WTC11 (cell line): ENCODE results near the gene ICOS. TPM values are rescaled to one million over a fixed set of nuclear protein-coding genes. Genes with fewer than 3 reads are reported as not detected.

Experiments used
- ATAC-seq: fragments of 200-7000 bp; cut with Tn5 transposase; 2 replicates; pipeline ENCODE4 v1.10.0; 2021; ENCODE audit warnings: mild to moderate bottlenecking, moderate library complexity
- CTCF ChIA-PET: fragments of 300-600 bp; sonication (Branson Sonifier 250); formaldehyde crosslinking; loops from one replicate; lab custom pipeline; 2021; ENCODE audit warnings: antibody characterized with exemption; lab: Charles Lee
- POLR2A ChIA-PET: fragments of 350-600 bp; sonication (Branson Sonifier 250); formaldehyde crosslinking; loops from one replicate; lab custom pipeline; 2021; ENCODE audit warnings: antibody characterized with exemption; lab: Charles Lee
- DNase-seq: peaks from one replicate; pipeline ENCODE4 v3.0.0; 2021; ENCODE audit warnings: low spot score
- H3K27ac Mint-ChIP-seq: 2 replicates; pipeline ENCODE4 v1.8.0; 2021; ENCODE audit warnings: mixed read lengths
- H3K27me3 Mint-ChIP-seq: 2 replicates; pipeline ENCODE4 v1.8.0; 2021; ENCODE audit warnings: low read depth, mild to moderate bottlenecking, moderate library complexity, mixed read lengths
- H3K36me3 Mint-ChIP-seq: 2 replicates; pipeline ENCODE4 v1.8.0; 2021; ENCODE audit warnings: mixed read lengths
- H3K4me1 Mint-ChIP-seq: 2 replicates; pipeline ENCODE4 v1.8.0; 2022; ENCODE audit warnings: mixed read lengths
- H3K4me3 Mint-ChIP-seq: 2 replicates; pipeline ENCODE4 v1.8.0; 2021; ENCODE audit warnings: mild to moderate bottlenecking, moderate library complexity, mixed read lengths
- H3K9me3 Mint-ChIP-seq: 2 replicates; pipeline ENCODE4 v1.8.0; 2021; ENCODE audit warnings: mixed read lengths
- ARID4B ChIP-seq: sonication (generic); formaldehyde crosslinking; IDR thresholded peaks from 2 replicates; pipeline ENCODE4 v1.8.0; 2023; ENCODE audit warnings: missing genetic modification reagents, mild to moderate bottlenecking, borderline replicate concordance
- ATF1 ChIP-seq: sonication (generic); formaldehyde crosslinking; IDR thresholded peaks from 2 replicates; pipeline ENCODE4 v1.8.1; 2023; ENCODE audit warnings: mild to moderate bottlenecking, moderate library complexity, missing genetic modification reagents
- E2F1 ChIP-seq: sonication (generic); formaldehyde crosslinking; IDR thresholded peaks from 2 replicates; pipeline ENCODE4 v1.8.0; 2022; ENCODE audit warnings: mild to moderate bottlenecking, missing genetic modification reagents
- E2F5 ChIP-seq: sonication (generic); formaldehyde crosslinking; IDR thresholded peaks from 2 replicates; pipeline ENCODE4 v1.8.1; 2022; ENCODE audit warnings: mild to moderate bottlenecking, moderate library complexity, missing genetic modification reagents
- ETV6 ChIP-seq: sonication (generic); formaldehyde crosslinking; IDR thresholded peaks from 2 replicates; pipeline ENCODE4 v1.8.1; 2022; ENCODE audit warnings: mild to moderate bottlenecking, missing genetic modification reagents
- HMGA2 ChIP-seq: fragments of 250-450 bp; sonication (Bioruptor Pico); IDR thresholded peaks from 2 replicates; pipeline ENCODE4 v1.4.0; 2021; ENCODE audit warnings: mild to moderate bottlenecking, moderate library complexity
- IRF1 ChIP-seq: sonication (generic); formaldehyde crosslinking; IDR thresholded peaks from 2 replicates; pipeline ENCODE4 v1.8.0; 2023; ENCODE audit warnings: missing genetic modification reagents
- KAT7 ChIP-seq: sonication (generic); formaldehyde crosslinking; IDR thresholded peaks from 2 replicates; pipeline ENCODE4 v1.8.1; 2023; ENCODE audit warnings: missing genetic modification reagents, mild to moderate bottlenecking, borderline replicate concordance
- MYBL2 ChIP-seq: sonication (generic); formaldehyde crosslinking; IDR thresholded peaks from 2 replicates; pipeline ENCODE4 v1.8.1; 2023; ENCODE audit warnings: mild to moderate bottlenecking, moderate library complexity, missing genetic modification reagents
- PREB ChIP-seq: sonication (generic); formaldehyde crosslinking; IDR thresholded peaks from 2 replicates; pipeline ENCODE4 v1.8.1; 2022; ENCODE audit warnings: mild to moderate bottlenecking, missing genetic modification reagents, moderate library complexity, borderline replicate concordance
- RORB ChIP-seq: fragments of 250-450 bp; sonication (Bioruptor Pico); IDR thresholded peaks from 2 replicates; pipeline ENCODE4 v1.9.0; 2021; ENCODE audit warnings: mild to moderate bottlenecking
- SMAD4 ChIP-seq: sonication (generic); formaldehyde crosslinking; IDR thresholded peaks from 2 replicates; pipeline ENCODE4 v1.8.0; 2022; ENCODE audit warnings: mild to moderate bottlenecking, missing genetic modification reagents
- SOX15 ChIP-seq: fragments of 250-450 bp; sonication (Bioruptor Pico); IDR thresholded peaks from 2 replicates; pipeline ENCODE4 v1.9.0; 2021; ENCODE audit warnings: mild to moderate bottlenecking
- STAT6 ChIP-seq: sonication (generic); formaldehyde crosslinking; conservative IDR thresholded peaks from 2 replicates; pipeline ENCODE4 v1.8.1; 2023; ENCODE audit warnings: mild to moderate bottlenecking, low read depth, missing genetic modification reagents, moderate library complexity
- USF2 ChIP-seq: sonication (generic); formaldehyde crosslinking; IDR thresholded peaks from 2 replicates; pipeline ENCODE4 v1.8.1; 2023; ENCODE audit warnings: mild to moderate bottlenecking, missing genetic modification reagents, moderate library complexity
- ZNF121 ChIP-seq: sonication (generic); formaldehyde crosslinking; IDR thresholded peaks from 2 replicates; pipeline ENCODE4 v1.8.0; 2023; ENCODE audit warnings: missing genetic modification reagents
- ZNF281 ChIP-seq: sonication (generic); formaldehyde crosslinking; IDR thresholded peaks from 2 replicates; pipeline ENCODE4 v1.8.0; 2023; ENCODE audit warnings: mild to moderate bottlenecking, missing genetic modification reagents
- ZNF423 ChIP-seq: fragments of 250-450 bp; sonication (Bioruptor Pico); IDR thresholded peaks from 2 replicates; pipeline ENCODE4 v2.1.2; 2022; ENCODE audit warnings: mild to moderate bottlenecking, moderate library complexity
- ZNF512 ChIP-seq: sonication (generic); formaldehyde crosslinking; IDR thresholded peaks from 2 replicates; pipeline ENCODE4 v1.8.1; 2022; ENCODE audit warnings: missing genetic modification reagents, borderline replicate concordance
- total RNA-seq: library from RNA; stranded (reverse); gene quantifications from 3 replicates; pipeline ENCODE4 v1.2.3, GENCODE V29; 2021

Gene ICOS
- total RNA-seq, 1 experiment from 2014 or later = 0.11 TPM

- POLR2A ChIA-PET = no interaction called here
- H3K9me3 Mint-ChIP-seq = no peaks in the 10 kb centered on the region
Observed at GRCh38 chr2:203959672-203960071, 23.1 kb downstream of the ICOS start.

More at GRCh38 chr2:203959672-203960071, 23.1 kb downstream of the ICOS start:
- H3K4me3 Mint-ChIP-seq = no peak overlapping the region
- H3K27me3 Mint-ChIP-seq = no peaks in the 10 kb centered on the region
- ATAC-seq (no peak), DNase-seq (no peak)
- CTCF ChIA-PET = interaction anchor here (1.6 kb wide), 1 partner anchor 16 kb away, joined by 7 read pairs; no protein-coding TSS in a partner anchor
- H3K36me3 Mint-ChIP-seq = no peaks in the 10 kb centered on the region
- no peak overlapping the region for H3K27ac Mint-ChIP-seq
- 0 out of 2 replicates have a peak, but pooled peaks cover 3% of the 10 kb centered on the region for H3K4me1 Mint-ChIP-seq
- TF ChIP-seq IRF1 (CRISPR knock-in tag) (no peak), ZNF423 (CRISPR knock-in tag) (no peak), USF2 (CRISPR knock-in tag) (no peak), E2F1 (CRISPR knock-in tag) (no peak), KAT7 (no peak), ZNF121 (CRISPR knock-in tag) (no peak), ZNF281 (CRISPR knock-in tag) (no peak), SMAD4 (CRISPR knock-in tag) (no peak), MYBL2 (CRISPR knock-in tag) (no peak), ZNF512 (no peak), PREB (no peak), STAT6 (CRISPR knock-in tag) (no peak), ATF1 (CRISPR knock-in tag) (no peak), E2F5 (CRISPR knock-in tag) (no peak), SOX15 (no peak), ARID4B (CRISPR knock-in tag) (no peak), ETV6 (CRISPR knock-in tag) (no peak), HMGA2 (CRISPR knock-in tag) (no peak), RORB (CRISPR knock-in tag) (no peak)
